Activated CD8-positive, alpha-beta memory T cell treated with anti-CD3 and anti-CD28 coated beads for 36 hours (primary cell): Measurements from ENCODE around the gene PCDH9. TPM values are rescaled to one million over a fixed set of nuclear protein-coding genes. Genes with fewer than 3 reads are reported as not detected.
"Not testable (repeated sequence)": the region's sequence is repeated elsewhere in the genome, so short reads cannot be mapped to it uniquely, and the experiment has no call there.

Source experiments
- CTCF ChIA-PET: fragments of 350-600 bp; sonication (Branson Sonifier 250); formaldehyde crosslinking; loops from one replicate; lab custom pipeline; 2021; ENCODE audit warnings: antibody characterized with exemption; lab: Charles Lee
- POLR2A ChIA-PET: fragments of 350-600 bp; sonication (Branson Sonifier 250); formaldehyde crosslinking; loops from one replicate; lab custom pipeline; 2021; ENCODE audit warnings: antibody characterized with exemption; lab: Charles Lee
- total RNA-seq, 2 experiments: library from RNA; stranded (reverse); gene quantifications; one replicate each; pipeline ENCODE4 v1.2.3, GENCODE V29; 2021

Gene PCDH9
- total RNA-seq, 2 experiments from 2014 or later, result 0.13 to 0.17 TPM

- CTCF ChIA-PET, result no interaction called here
- POLR2A ChIA-PET, result no interaction called here
Measured at GRCh38 chr13:66660468-66660813, 569.7 kb downstream of the PCDH9 start.

GRCh38 chr13:66659701-66660467 is 570.3 kb downstream of the PCDH9 start:
- ChIA-PET CTCF (no interaction called here), POLR2A (no interaction called here)

GRCh38 chr13:66659286-66659685 is 570.9 kb downstream of the PCDH9 start:
- ChIA-PET POLR2A (no interaction called here), CTCF (no interaction called here)

- POLR2A ChIA-PET, result no interaction called here
- CTCF ChIA-PET, result no interaction called here
Measured at GRCh38 chr13:66657165-66657881, 572.8 kb downstream of the PCDH9 start.

GRCh38 chr13:66655847-66656454 is 574.2 kb downstream of the PCDH9 start:
- POLR2A ChIA-PET, result no interaction called here
- CTCF ChIA-PET, result no interaction called here

- ChIA-PET POLR2A (no interaction called here), CTCF (no interaction called here)
Measured at GRCh38 chr13:66644855-66645460, 585.2 kb downstream of the PCDH9 start.

- ChIA-PET POLR2A (no interaction called here), CTCF (no interaction called here)
Measured at GRCh38 chr13:66640231-66640630, 589.9 kb downstream of the PCDH9 start.

- POLR2A ChIA-PET, result no interaction called here
- CTCF ChIA-PET, result no interaction called here
Measured at GRCh38 chr13:66639044-66639443, 591.1 kb downstream of the PCDH9 start.

GRCh38 chr13:66635526-66635925 is 594.6 kb downstream of the PCDH9 start:
- ChIA-PET POLR2A (no interaction called here), CTCF (no interaction called here)

- CTCF ChIA-PET, result no interaction called here
- POLR2A ChIA-PET, result no interaction called here
Measured at GRCh38 chr13:66634384-66634783, 595.8 kb downstream of the PCDH9 start.

GRCh38 chr13:66627512-66627911 is 602.6 kb downstream of the PCDH9 start:
- ChIA-PET CTCF (no interaction called here), POLR2A (no interaction called here)

- POLR2A ChIA-PET, result no interaction called here
- CTCF ChIA-PET, result no interaction called here
Measured at GRCh38 chr13:66624302-66624701, 605.8 kb downstream of the PCDH9 start.

GRCh38 chr13:66623129-66623820 is 606.9 kb downstream of the PCDH9 start:
- POLR2A ChIA-PET, result no interaction called here
- CTCF ChIA-PET, result no interaction called here

- POLR2A ChIA-PET, CTCF ChIA-PET: not testable (repeated sequence)
Measured at GRCh38 chr13:66621906-66622447, 608.2 kb downstream of the PCDH9 start.

GRCh38 chr13:66618702-66619101 is 611.4 kb downstream of the PCDH9 start:
- ChIA-PET CTCF (no interaction called here), POLR2A (no interaction called here)

- ChIA-PET POLR2A (no interaction called here), CTCF (no interaction called here)
Measured at GRCh38 chr13:66617786-66618185, 612.4 kb downstream of the PCDH9 start.

- CTCF ChIA-PET, result no interaction called here
Measured at GRCh38 chr13:66612983-66613382, 617.2 kb downstream of the PCDH9 start.

GRCh38 chr13:66586489-66586888 is 643.6 kb downstream of the PCDH9 start:
- CTCF ChIA-PET, result no interaction called here
- POLR2A ChIA-PET, result no interaction called here

More at GRCh38 chr13:66612983-66613382, 617.2 kb downstream of the PCDH9 start:
- POLR2A ChIA-PET, result no interaction called here

GRCh38 chr13:66585669-66586203 is 644.4 kb downstream of the PCDH9 start:
- CTCF ChIA-PET, result no interaction called here
- POLR2A ChIA-PET, result no interaction called here
